SW 1271 (cell line): Measurements from ENCODE around the gene DNM3.
A peak's percentile ranks its signal among the peaks of the same experiment; 100 is the strongest.

Source experiments
- DNase-seq, 2 experiments: peaks; one replicate each; lab custom pipeline; 2025; lab: John Stamatoyannopoulos, UW

DNM3 gene

GRCh38 chr1:172326136-172326535, 484.8 kb downstream of the DNM3 start:
- no peak for DNase-seq

DNA sequence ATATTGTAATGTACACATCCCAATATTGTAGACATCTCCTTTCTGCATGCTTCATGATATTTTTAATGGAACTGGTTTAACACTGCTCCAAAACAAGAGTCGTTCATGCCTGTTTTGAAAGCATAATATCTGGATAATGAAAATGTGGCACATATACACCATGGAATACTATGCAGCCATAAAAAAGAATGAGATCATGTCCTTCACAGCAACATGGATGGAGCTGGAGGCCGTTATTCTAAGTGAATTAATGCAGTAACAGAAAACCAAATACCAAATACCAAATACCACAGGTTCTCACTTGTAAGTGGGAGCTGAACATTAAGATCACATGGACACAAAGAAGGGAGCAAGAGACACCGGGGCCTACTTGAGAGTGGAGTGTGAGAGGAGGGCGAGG, 487.0 kb downstream of the DNM3 start:
- DNase-seq = no peak

GRCh38 chr1:172332230-172332629, 490.9 kb downstream of the DNM3 start:
- DNase-seq = no peak

DNA sequence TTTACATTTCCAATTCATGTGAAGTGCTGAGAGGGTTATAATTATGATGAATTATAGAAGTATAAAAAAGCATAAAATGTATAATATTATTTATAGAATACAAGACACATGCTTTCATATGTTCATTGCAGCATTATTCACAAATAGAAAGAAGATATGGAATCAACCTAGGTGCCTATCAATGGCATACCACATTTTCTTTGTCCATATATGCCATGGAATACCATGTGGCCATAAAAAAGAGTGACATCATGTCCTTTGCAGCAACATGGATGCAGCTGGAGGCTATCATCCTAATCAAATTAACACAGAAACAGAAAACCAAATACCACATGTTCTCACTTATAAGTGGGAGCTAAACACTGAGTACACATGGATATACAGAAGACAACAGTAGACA, 494.1 kb downstream of the DNM3 start:
- DNase-seq = no peak

DNA sequence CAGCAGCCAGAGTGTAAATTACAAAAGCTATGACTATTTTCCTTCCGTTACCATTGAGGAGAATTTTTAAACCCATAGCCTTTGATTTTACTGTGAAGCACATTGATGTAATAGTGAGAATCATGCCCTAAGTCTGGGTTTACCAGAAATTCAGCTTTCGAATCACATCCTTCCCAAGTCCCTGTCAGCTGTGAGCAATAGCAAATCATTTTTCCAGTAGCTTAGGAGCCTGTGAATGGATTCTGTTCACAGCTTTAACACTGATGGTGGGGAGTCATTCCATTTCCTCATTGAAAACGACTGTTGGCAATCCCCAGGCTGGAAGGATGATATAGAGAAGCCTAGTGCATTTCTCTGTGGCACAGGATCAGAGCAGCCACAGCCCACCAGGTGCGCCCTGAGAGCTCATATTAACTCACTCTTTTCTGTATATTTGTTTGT, 497.0 kb downstream of the DNM3 start:
- DNase-seq = no peak

- no peak for DNase-seq
Observed at GRCh38 chr1:172339842-172340241, 498.5 kb downstream of the DNM3 start.

- DNase-seq = no peak
Observed at GRCh38 chr1:172340520-172340919, 499.2 kb downstream of the DNM3 start.

DNA sequence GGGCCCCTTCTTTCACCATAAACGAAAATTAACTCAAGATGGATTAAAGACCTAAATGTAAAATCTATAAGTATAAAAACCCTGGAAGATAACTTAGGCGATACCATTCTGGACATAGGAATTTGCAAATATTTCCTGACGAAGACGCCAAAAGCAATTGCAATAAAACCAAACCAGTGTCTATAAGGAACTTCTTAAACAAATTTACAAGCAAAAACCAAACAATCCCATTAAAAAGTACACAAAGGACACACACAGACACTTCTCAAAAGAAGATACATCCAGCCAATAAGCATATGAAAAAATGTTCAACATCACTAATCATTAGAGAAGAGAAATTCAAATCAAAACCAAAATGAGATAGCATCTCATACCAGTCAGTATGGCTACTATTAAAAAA, 500.4 kb downstream of the DNM3 start:
- no peak for DNase-seq

DNA sequence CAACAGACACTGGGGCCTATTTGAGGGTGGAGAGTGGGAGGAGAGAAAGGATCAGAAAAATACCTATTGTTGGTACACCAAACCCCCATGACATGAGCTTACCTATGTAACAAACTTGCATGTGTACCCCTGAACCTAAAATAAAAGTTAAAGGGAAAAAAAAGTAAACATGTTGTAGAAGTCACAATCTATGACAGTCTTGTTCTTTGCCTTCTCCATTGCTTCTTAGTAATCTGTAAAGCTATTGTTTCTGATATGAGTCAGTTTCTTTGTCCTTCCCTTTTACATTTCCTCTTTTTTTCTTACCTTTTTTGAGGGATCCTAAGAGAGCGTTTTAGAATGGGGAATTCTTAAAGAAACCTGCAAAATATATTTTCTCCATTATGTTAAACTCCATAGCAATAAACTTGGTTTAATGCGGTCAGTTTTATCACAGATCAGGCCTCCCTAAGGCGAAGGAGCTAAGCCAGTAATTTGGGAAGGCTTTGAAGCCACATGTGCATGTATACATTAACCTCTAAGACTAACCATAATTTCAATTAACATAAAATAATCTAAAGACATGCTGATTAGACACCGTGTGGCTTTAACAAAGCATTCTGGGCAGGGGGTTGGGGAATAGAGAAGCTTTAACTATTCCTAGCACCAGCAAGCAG, 501.4 kb downstream of the DNM3 start:
- DNase-seq = no peak

- peak in 1 of 2 experiments; percentile 42 for DNase-seq
Observed at GRCh38 chr1:172343240-172344160, 502.2 kb downstream of the DNM3 start.

GRCh38 chr1:172344444-172344843, 503.1 kb downstream of the DNM3 start:
- DNase-seq = no peak

GRCh38 chr1:172345077-172345476, 503.8 kb downstream of the DNM3 start:
- no peak for DNase-seq

GRCh38 chr1:172347416-172347815, 506.1 kb downstream of the DNM3 start:
- no peak for DNase-seq

DNA sequence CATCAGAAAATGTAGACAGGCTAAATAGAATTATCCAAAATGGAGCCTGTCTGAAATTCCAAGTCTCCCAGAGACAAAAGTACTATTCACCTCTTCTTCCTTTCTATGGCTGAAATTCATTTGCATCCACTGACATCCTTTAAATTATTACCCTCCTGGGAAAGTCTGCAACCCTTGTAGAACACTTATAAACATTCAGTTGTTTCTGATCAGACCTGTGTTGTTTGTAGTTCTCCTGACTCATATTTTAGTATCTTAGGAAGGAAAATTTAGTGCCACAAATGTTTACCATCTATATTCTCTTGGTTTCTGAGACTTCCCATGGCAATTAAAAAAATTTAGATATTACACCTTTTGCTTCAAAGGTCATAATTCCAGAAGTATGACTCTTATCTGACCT, 509.6 kb downstream of the DNM3 start:
- DNase-seq = no peak

DNA sequence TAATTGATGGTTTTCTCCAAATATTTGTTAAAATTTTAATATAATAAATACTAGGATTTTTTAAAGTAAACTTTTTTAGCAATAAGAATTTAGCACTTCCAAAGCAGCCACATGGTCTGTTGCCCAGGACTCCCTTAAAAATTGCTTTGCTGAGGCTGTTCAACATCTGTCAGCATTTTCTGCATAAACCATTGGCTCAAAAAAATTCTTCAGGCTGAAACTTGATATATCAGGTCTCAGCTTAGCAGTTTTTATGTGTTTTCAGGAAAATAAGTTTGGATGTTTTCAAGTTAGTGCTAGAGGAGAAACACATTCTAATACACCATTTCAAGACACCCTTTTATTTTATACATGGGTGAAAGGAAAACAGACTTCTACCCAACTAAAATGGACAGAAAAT, 510.0 kb downstream of the DNM3 start:
- DNase-seq = no peak

DNA sequence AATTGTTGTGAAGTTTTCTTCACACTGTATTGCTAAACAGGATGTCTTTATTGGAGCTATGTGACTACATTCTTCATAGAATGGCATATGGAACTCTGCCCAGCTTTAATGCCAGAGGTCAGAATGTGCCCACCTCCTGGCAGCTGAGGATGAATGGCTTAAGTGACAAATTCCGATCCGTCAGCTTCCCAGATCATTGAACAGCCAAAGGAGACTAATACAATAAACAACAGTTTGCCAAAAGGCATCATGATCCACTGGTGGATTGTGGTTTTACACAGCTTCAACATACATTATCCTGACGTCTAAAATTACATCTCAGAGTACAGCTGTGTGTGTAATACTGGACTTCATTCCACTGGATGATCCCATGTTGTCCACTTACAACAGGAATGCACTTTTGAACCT, 510.5 kb downstream of the DNM3 start:
- peak in 1 of 2 experiments; percentile 47 for DNase-seq

DNA sequence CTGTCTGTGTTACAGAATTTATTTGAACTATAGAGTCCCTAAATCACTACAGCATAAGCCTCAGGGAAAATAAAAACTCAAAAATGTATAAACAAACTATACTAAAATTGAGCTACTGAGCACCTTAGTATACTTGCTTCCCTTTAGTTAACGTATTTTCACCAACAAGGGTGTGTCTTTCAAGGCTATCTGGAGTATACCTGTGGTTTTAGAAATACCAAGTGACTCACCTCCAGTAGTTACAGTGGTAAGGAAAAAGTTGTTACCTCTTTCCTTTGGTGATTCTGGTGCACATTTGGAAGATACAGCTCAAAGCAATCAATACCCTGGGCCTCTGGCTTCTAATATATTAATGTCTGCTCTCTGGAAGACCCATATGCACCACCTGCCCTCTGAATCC, 511.1 kb downstream of the DNM3 start:
- DNase-seq = peak in 1 of 2 experiments; percentile 16

DNA sequence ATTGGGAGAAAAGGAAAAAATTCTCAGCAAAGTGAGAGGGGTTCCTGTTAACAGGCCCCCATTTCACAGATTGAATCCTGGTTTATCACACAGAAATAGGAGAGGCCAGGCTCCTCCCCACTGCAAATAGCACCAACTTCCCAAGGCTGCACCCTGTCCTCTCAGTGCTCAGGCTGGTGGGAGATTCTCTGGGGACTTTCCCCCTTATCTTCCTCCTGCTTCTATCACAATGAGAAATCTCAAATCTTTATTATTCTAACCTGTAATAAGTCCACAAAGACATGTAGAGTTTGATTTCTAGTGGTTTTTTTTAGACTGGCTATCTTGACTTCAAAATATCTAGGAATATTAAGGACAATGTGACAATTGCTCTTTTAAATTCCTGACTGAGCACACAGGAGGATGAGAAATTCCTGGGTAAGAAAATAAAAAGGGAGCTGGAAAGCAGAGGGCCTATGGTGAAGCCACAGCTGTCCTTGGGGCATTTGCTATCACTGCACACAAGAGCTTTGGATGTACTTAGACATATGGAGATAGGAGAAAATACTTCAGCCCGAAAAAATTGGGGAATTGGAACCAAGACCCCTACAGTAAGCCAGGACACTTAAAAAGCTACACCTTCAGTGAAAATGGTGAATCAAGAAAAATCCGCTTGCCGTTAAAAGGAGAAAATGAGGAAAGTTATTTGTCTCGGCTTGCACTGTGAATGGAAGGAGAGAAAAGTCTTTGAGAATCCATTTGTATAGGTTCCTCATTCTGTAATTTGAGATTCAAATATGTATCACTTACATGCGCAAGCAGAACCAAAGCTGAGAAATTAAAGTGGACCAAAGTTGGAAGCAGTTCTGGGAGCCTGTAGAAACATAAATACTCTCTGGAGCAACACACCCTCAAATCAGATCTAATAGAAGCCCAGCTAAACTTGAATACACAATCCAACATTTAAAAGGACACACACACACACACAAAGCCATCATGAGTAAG, 513.3 kb downstream of the DNM3 start:
- DNase-seq = no peak

DNA sequence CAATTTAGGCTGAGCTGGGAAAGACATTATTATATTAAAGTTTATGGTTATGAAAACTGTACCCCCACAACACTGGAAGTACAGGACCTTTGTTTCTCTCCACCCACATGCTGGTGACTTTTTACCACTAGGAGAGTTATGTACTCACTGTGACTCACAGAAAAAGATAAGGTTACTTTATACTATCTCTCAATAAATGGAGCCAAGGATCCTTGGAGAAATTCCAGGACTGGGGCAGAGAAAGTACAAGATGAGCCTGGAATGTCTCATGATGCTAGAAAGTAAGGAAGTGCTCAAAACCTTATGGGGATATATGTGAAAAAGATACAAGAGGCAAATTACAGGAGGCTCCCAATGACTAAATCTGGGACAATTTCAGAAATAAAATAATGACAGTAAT, 515.3 kb downstream of the DNM3 start:
- peak in 1 of 2 experiments; percentile 38 for DNase-seq

DNA sequence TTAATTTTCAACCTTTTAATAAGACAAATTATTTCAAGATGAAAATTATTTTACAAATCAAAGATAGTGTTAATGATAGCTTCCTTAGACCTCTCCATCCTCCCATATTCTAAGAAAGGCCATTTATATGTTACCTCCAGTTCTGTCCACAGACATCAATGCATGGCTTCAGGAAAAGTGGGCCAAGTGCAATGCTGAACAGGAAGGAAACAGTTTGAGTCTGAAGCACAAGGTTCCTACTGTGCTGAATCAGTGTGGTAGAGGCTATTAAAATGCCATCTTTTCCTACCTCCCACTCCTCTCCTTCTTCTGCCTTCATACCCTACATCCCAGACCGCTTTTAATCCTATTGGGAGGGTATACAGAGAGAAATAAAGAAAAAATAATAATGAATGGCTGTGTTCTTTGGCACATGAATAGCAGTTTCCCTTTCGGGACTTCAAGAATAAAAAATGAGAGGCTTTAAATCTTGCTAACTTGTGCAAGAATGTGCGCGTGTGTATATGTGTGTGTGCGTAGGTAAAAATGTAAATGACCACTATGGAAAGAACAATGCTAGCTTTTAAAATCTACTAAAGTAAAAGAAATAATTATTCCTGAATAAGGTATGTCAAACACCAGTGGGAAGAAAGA, 516.6 kb downstream of the DNM3 start:
- no peak for DNase-seq

DNA sequence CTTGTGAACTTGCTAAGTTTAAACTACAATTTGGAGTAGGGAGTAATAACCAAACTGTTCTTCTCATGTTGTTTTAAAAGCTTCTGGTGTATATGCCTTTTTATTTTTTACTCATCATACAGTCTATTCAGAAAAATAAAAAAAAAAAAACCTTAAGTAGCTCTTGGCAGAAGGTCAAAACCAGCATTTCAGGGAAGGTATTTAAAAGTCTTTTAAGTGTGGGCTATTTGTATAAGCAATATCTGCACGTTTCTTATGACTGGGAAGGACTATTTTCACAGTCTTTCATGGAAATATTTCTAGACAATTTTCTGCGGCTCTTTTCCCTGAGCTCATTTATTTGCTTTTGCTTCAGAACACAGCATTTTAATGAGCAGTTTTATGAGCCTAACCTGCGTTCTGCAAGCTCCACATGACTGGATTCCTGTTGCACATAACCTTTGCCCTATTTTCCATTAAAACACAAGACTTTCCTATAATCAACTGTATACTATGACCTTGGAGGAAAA, 518.2 kb downstream of the DNM3 start:
- DNase-seq = no peak
